H1 (cell line): ENCODE data around the gene FMR1. TPM values are rescaled to one million over a fixed set of nuclear protein-coding genes. Genes with fewer than 3 reads are reported as not detected.

Experiments
- CTCF ChIA-PET: fragments of 300-600 bp; sonication (Branson Sonifier 250); formaldehyde crosslinking; loops from one replicate; lab custom pipeline; 2021; ENCODE audit not compliant: partially characterized antibody; lab: Charles Lee
- POLR2A ChIA-PET: fragments of 300-600 bp; sonication (Branson Sonifier 250); formaldehyde crosslinking; loops from one replicate; lab custom pipeline; 2021; ENCODE audit warnings: inconsistent platforms; ENCODE audit not compliant: partially characterized antibody; lab: Charles Lee
- DNase-seq, 2 experiments: peaks; one replicate each; pipeline versions ENCODE4 v3.0.0 to v3.0.0-alpha.2; 2010 to 2022; ENCODE audit warnings: low spot score in 2 of 2, low read depth in 1 of 2, mixed read lengths in 1 of 2
- FAIRE-seq: peaks from 2 replicates; lab custom pipeline; 2011; peaks lifted over from hg19 to GRCh38; lab: Jason Lieb, UNC
- H2AFZ ChIP-seq: 2 replicates; pipeline ENCODE4 v1.8.1; 2012; ENCODE audit warnings: low read length, inconsistent platforms
- H2AK5ac ChIP-seq: 2 replicates; pipeline ENCODE4 v1.6.1; 2013; ENCODE audit warnings: low read depth, low read length
- H2BK120ac ChIP-seq: replicated peaks from 2 replicates; pipeline ENCODE3; 2013; ENCODE audit warnings: low read depth, low read length, inconsistent platforms
- H2BK12ac ChIP-seq: 2 replicates; pipeline ENCODE4 v1.6.1; 2013; ENCODE audit warnings: low read depth, low read length
- H2BK15ac ChIP-seq: 2 replicates; pipeline ENCODE4 v1.6.1; 2013; ENCODE audit warnings: low read length
- H2BK20ac ChIP-seq: 2 replicates; pipeline ENCODE4 v1.6.1; 2013; ENCODE audit warnings: low read length
- H2BK5ac ChIP-seq: 2 replicates; pipeline ENCODE4 v1.6.1; 2013; ENCODE audit warnings: low read depth, low read length
- H3K14ac ChIP-seq: 2 replicates; pipeline ENCODE4 v1.6.1; 2013; ENCODE audit warnings: inconsistent platforms; ENCODE audit not compliant: insufficient read length
- H3K18ac ChIP-seq: 2 replicates; pipeline ENCODE4 v1.6.1; 2013; ENCODE audit warnings: low read length; ENCODE audit errors: extremely low read depth
- H3K23ac ChIP-seq: 2 replicates; pipeline ENCODE4 v1.6.1; 2013; ENCODE audit warnings: inconsistent platforms; ENCODE audit not compliant: insufficient read length
- H3K23me2 ChIP-seq: 2 replicates; pipeline ENCODE4 v1.6.1; 2013; ENCODE audit warnings: low read depth, low read length
- H3K27ac ChIP-seq: 2 replicates; pipeline ENCODE4 v1.6.1; 2011; ENCODE audit warnings: low read depth, low read length, inconsistent platforms
- H3K27me3 ChIP-seq, 4 experiments: replicated peaks in 1 of 4; 1 replicate in 1 of 4; 2 replicates in 3 of 4; pipeline versions ENCODE4 v1.6.1 to v1.8.1; 2011 to 2013; ENCODE audit warnings: low read length in 3 of 4, mild to moderate bottlenecking in 3 of 4, inconsistent platforms in 2 of 4, mixed read lengths in 2 of 4, moderate library complexity in 1 of 4; ENCODE audit not compliant: control insufficient read depth in 3 of 4, insufficient read depth in 3 of 4; ENCODE audit errors: extremely low read depth in 1 of 4
- H3K36me3 ChIP-seq, 4 experiments: 2 replicates each; pipeline versions ENCODE4 v1.6.1 to v1.8.1; 2011 to 2013; ENCODE audit warnings: mild to moderate bottlenecking in 4 of 4, low read length in 3 of 4, moderate library complexity in 2 of 4, control low read depth in 1 of 4, inconsistent platforms in 1 of 4; ENCODE audit not compliant: insufficient read depth in 4 of 4, control insufficient read depth in 2 of 4
- H3K4ac ChIP-seq: replicated peaks from 2 replicates; pipeline ENCODE3; 2013; ENCODE audit warnings: low read length, low read depth, mixed read lengths, inconsistent platforms; ENCODE audit not compliant: insufficient read length
- H3K4me1 ChIP-seq, 4 experiments: replicated peaks in 1 of 4; 1 replicate in 1 of 4; 2 replicates in 3 of 4; pipeline versions ENCODE4 v1.6.1 to v1.8.1; 2011 to 2013; ENCODE audit warnings: low read length in 3 of 4, inconsistent platforms in 2 of 4, mixed read lengths in 1 of 4; ENCODE audit not compliant: insufficient read depth in 4 of 4, control insufficient read depth in 3 of 4
- H3K4me2 ChIP-seq, 2 experiments: 2 replicates each; pipeline versions ENCODE4 v1.6.1 to v1.8.1; 2011 to 2013; ENCODE audit warnings: low read depth in 2 of 2, low read length in 2 of 2, control low read depth in 1 of 2, inconsistent platforms in 1 of 2, mild to moderate bottlenecking in 1 of 2; ENCODE audit not compliant: insufficient read depth in 1 of 2
- H3K4me3 ChIP-seq, 4 experiments: fragments of 200-600, 300-600 bp in 1 of 4; sonication (generic), shearing (Covaris generic), sonication (Bioruptor Twin) in 1 of 4; 2 replicates each; pipeline versions ENCODE4 v1.5.1 to v1.8.1; 2011 to 2016; ENCODE audit warnings: low read length in 4 of 4, low read depth in 3 of 4, control low read depth in 2 of 4, inconsistent platforms in 2 of 4, mild to moderate bottlenecking in 2 of 4, mixed read lengths in 1 of 4, moderate library complexity in 1 of 4; ENCODE audit not compliant: insufficient read depth in 2 of 4; ENCODE audit errors: extremely low read depth in 1 of 4
- H3K56ac ChIP-seq: replicated peaks from 2 replicates; pipeline ENCODE3; 2013; ENCODE audit warnings: low read depth, mild to moderate bottlenecking, mixed read lengths, low read length, inconsistent platforms; ENCODE audit not compliant: insufficient read length
- H3K79me1 ChIP-seq: 2 replicates; pipeline ENCODE4 v1.6.1; 2013; ENCODE audit warnings: low read depth, low read length, control low read depth
- H3K79me2 ChIP-seq, 2 experiments: 2 replicates each; pipeline versions ENCODE4 v1.6.1 to v1.8.1; 2012 to 2013; ENCODE audit warnings: low read length in 2 of 2, mild to moderate bottlenecking in 2 of 2, inconsistent platforms in 1 of 2; ENCODE audit not compliant: insufficient read depth in 2 of 2, control insufficient read depth in 1 of 2
- H3K9ac ChIP-seq, 4 experiments: replicated peaks in 1 of 4; 1 replicate in 1 of 4; 2 replicates in 3 of 4; pipeline versions ENCODE4 v1.6.1 to v1.8.1; 2011 to 2013; ENCODE audit warnings: low read depth in 3 of 4, low read length in 3 of 4, control low read depth in 2 of 4, mild to moderate bottlenecking in 2 of 4, moderate library complexity in 2 of 4, inconsistent platforms in 1 of 4; ENCODE audit errors: extremely low read depth in 1 of 4
- H3K9me3 ChIP-seq, 2 experiments: 2 replicates each; pipeline versions ENCODE4 v1.6.1 to v1.8.1; 2012 to 2013; ENCODE audit warnings: mild to moderate bottlenecking in 2 of 2, moderate library complexity in 2 of 2, control low read depth in 1 of 2, inconsistent platforms in 1 of 2, low read depth in 1 of 2, low read length in 1 of 2, mixed read lengths in 1 of 2; ENCODE audit not compliant: insufficient read depth in 2 of 2
- H4K20me1 ChIP-seq, 2 experiments: replicated peaks in 1 of 2; 2 replicates each; pipeline versions ENCODE3 to v1.8.1; 2011 to 2013; ENCODE audit warnings: inconsistent platforms in 2 of 2, low read length in 2 of 2, mild to moderate bottlenecking in 1 of 2; ENCODE audit not compliant: insufficient read depth in 2 of 2, control insufficient read depth in 1 of 2
- H4K5ac ChIP-seq: 2 replicates; pipeline ENCODE4 v1.6.1; 2013; ENCODE audit warnings: low read length, low read depth, mixed read lengths, inconsistent platforms; ENCODE audit not compliant: insufficient read length
- H4K8ac ChIP-seq: 2 replicates; pipeline ENCODE4 v1.8.0; 2013; ENCODE audit warnings: mild to moderate bottlenecking, moderate library complexity, low read length, inconsistent platforms; ENCODE audit not compliant: insufficient read depth; ENCODE audit errors: extremely low read depth
- H4K91ac ChIP-seq: replicated peaks from 2 replicates; pipeline ENCODE3; 2013; ENCODE audit warnings: low read length, mixed read lengths, inconsistent platforms; ENCODE audit not compliant: insufficient read length
- ASH2L ChIP-seq: fragments of 200-600, 300-600 bp; sonication (generic); IDR thresholded peaks from one replicate; pipeline ENCODE4 v1.7.1; 2017; ENCODE audit warnings: low read length
- CREB1 ChIP-seq: IDR thresholded peaks from 2 replicates; pipeline ENCODE4 v1.6.1; 2012; ENCODE audit warnings: inconsistent platforms
- EZH2 ChIP-seq: fragments of 200-600 bp; sonication (generic); IDR thresholded peaks from 2 replicates; pipeline ENCODE4 v1.7.1; 2012; ENCODE audit warnings: low read depth, mild to moderate bottlenecking, moderate library complexity, low read length, inconsistent platforms; ENCODE audit not compliant: severe bottlenecking
- HDAC2 ChIP-seq, 2 experiments: fragments of 300-600 bp in 1 of 2; sonication (generic) in 1 of 2; IDR thresholded peaks; 2 replicates each; pipeline ENCODE4 v1.6.1; 2011 to 2012; ENCODE audit warnings: low read depth in 2 of 2, low read length in 2 of 2, mild to moderate bottlenecking in 2 of 2, moderate library complexity in 2 of 2, borderline replicate concordance in 1 of 2, inconsistent platforms in 1 of 2
- KDM1A ChIP-seq: fragments of 200-600, 300-600 bp; sonication (generic); IDR thresholded peaks from 2 replicates; pipeline ENCODE4 v1.7.1; 2016; ENCODE audit warnings: mild to moderate bottlenecking, low read length, borderline replicate concordance
- KDM5A ChIP-seq: fragments of 200-600 bp; IDR thresholded peaks from 2 replicates; pipeline ENCODE4 v1.7.1; 2012; ENCODE audit warnings: mild to moderate bottlenecking, low read length, inconsistent platforms, mixed read lengths
- MAFK ChIP-seq: IDR thresholded peaks from 2 replicates; pipeline ENCODE4 v1.6.1; 2012; ENCODE audit warnings: low read depth, mild to moderate bottlenecking, improper control_type of control experiment, low read length
- RAD21 ChIP-seq, 2 experiments: IDR thresholded peaks in 1 of 2; conservative IDR thresholded peaks in 1 of 2; 2 replicates each; pipeline ENCODE4 v1.6.1; 2011; ENCODE audit warnings: low read depth in 2 of 2, low read length in 2 of 2, improper control_type of control experiment in 1 of 2, inconsistent platforms in 1 of 2, mild to moderate bottlenecking in 1 of 2, moderate library complexity in 1 of 2
- TAF7 ChIP-seq: optimal IDR thresholded peaks from 2 replicates; pipeline ENCODE3; 2011; ENCODE audit warnings: low read depth, mild to moderate bottlenecking, inconsistent platforms, low read length, moderate library complexity, borderline replicate concordance
- TEAD4 ChIP-seq: IDR thresholded peaks from 2 replicates; pipeline ENCODE4 v1.6.1; 2012; ENCODE audit warnings: low read depth, low read length, inconsistent platforms, mixed read lengths
- WGBS, 2 experiments: shearing (Covaris generic) in 1 of 2; methylation state at CpG; one replicate each; pipeline versions ENCODE4 v1.1.6 to v1.1.7; 2013 to 2015; ENCODE audit warnings: low lambda C conversion rate in 2 of 2, mixed read lengths in 2 of 2, inconsistent platforms in 1 of 2, low coverage in 1 of 2, missing lambda C conversion rate in 1 of 2; ENCODE audit not compliant: insufficient replicate concordance in 2 of 2, insufficient coverage in 1 of 2, insufficient read length in 1 of 2; ENCODE audit errors: extremely low coverage in 1 of 2, missing lambda C conversion rate in 1 of 2; 5-methylcytosine and 5-hydroxymethylcytosine counted together
- polyA plus RNA-seq, 7 experiments: library from polyadenylated mRNA; depleted of rRNA in 3 of 7; stranded (reverse) in 5 of 7; unstranded in 2 of 7; fragments of >200 nt in 5 of 7; fragments of 200-250 nt in 2 of 7; gene quantifications; 1 replicate in 5 of 7; 2 replicates in 1 of 7; 4 replicates in 1 of 7; pipeline versions ENCODE4 v1.2.1 to v1.2.3, GENCODE V29; 2011 to 2013; ENCODE audit warnings: missing spikeins in 2 of 7, mixed read lengths in 2 of 7
- total RNA-seq: library from RNA; stranded (reverse); fragmentation: NEBNext Ultra II Directional; extraction: Animal tissue kit (Norgen Biotek cat#: 25700); gene quantifications from 2 replicates; pipeline ENCODE4 v1.2.1, GENCODE V29; 2021
- TF ChIP-seq, protein P1 (sequence below), 3 experiments: IDR thresholded peaks; 1 replicate in 2 of 3; 2 replicates in 1 of 3; pipeline versions ENCODE4 v1.5.1 to v1.6.1; 2011; ENCODE audit warnings: low read length in 3 of 3, mild to moderate bottlenecking in 3 of 3, inconsistent platforms in 2 of 3, low read depth in 1 of 3, moderate library complexity in 1 of 3; ENCODE audit not compliant: insufficient read depth in 1 of 3; ENCODE audit errors: control extremely low read depth in 1 of 3

Gene FMR1
- total and polyA plus RNA-seq, 2 of the 8 experiments (the other 6 are each of a cell fraction or from before 2014, with no cell fraction given), result 15.2 to 49.4 TPM

- Histone ChIP-seq H3K79me1 (no peaks in the 10 kb centered on the region), H3K56ac (no peak overlapping the region), H2BK12ac (no peak overlapping the region), H3K14ac (no peak overlapping the region), H2BK20ac (no peak overlapping the region), H3K36me3 (no peaks in the 10 kb centered on the region), H4K91ac (no peak overlapping the region), H3K9me3 (no peaks in the 10 kb centered on the region), H3K4me3 (no peak overlapping the region), H3K27ac (no peak overlapping the region), H4K8ac (no peak overlapping the region), H3K4me2 (no peak overlapping the region), H2AFZ (no peak overlapping the region), H2BK120ac (no peak overlapping the region), H3K23me2 (no peaks in the 10 kb centered on the region), H3K79me2 (no peaks in the 10 kb centered on the region), H3K9ac (no peak overlapping the region), H4K5ac (no peak overlapping the region), H3K18ac (no peak overlapping the region), H2BK15ac (no peak overlapping the region), H3K23ac (no peak overlapping the region), H4K20me1 (no peaks in the 10 kb centered on the region), H2AK5ac (no peak overlapping the region), H3K4me1 (no peaks in the 10 kb centered on the region), H3K27me3 (no peaks in the 10 kb centered on the region), H3K4ac (no peak overlapping the region), H2BK5ac (no peak overlapping the region)
- DNase-seq (no peak), FAIRE-seq (no peak)
- TF ChIP-seq TAF7, result no peak
- TF ChIP-seq EZH2, result no peak
- no peak for TF ChIP-seq MAFK
- no peak for TF ChIP-seq KDM1A
- TF ChIP-seq KDM5A, result no peak
- no peak for TF ChIP-seq RAD21 (IDR thresholded peaks at IDR 0.05 in 1 of 2, conservative IDR thresholded peaks at IDR 0.05 in 1 of 2; ENCODE audit: low read depth in 2 of 2, low read length in 2 of 2)
- TF ChIP-seq, protein P1, sequence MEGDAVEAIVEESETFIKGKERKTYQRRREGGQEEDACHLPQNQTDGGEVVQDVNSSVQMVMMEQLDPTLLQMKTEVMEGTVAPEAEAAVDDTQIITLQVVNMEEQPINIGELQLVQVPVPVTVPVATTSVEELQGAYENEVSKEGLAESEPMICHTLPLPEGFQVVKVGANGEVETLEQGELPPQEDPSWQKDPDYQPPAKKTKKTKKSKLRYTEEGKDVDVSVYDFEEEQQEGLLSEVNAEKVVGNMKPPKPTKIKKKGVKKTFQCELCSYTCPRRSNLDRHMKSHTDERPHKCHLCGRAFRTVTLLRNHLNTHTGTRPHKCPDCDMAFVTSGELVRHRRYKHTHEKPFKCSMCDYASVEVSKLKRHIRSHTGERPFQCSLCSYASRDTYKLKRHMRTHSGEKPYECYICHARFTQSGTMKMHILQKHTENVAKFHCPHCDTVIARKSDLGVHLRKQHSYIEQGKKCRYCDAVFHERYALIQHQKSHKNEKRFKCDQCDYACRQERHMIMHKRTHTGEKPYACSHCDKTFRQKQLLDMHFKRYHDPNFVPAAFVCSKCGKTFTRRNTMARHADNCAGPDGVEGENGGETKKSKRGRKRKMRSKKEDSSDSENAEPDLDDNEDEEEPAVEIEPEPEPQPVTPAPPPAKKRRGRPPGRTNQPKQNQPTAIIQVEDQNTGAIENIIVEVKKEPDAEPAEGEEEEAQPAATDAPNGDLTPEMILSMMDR (IDR thresholded peaks at IDR 0.05; ENCODE audit: control extremely low read depth in 1 of 3, insufficient read depth in 1 of 3, low read depth in 1 of 3, low read length in 3 of 3), result no peak
- TF ChIP-seq CREB1, result no peak
- TF ChIP-seq HDAC2 (IDR thresholded peaks at IDR 0.05; ENCODE audit: borderline replicate concordance in 1 of 2, low read depth in 2 of 2, low read length in 2 of 2), result no peak
- no peak for TF ChIP-seq ASH2L
- no peak for TF ChIP-seq TEAD4
- WGBS, 2 experiments, result 79% methylated on average over 2 of the region's 2 CpGs; no CpG with 5 or more reads in 1 of the 2 experiments
- POLR2A ChIA-PET, result no interaction called here
- CTCF ChIA-PET, result no interaction called here
Measured at GRCh38 chrX:147957291-147957690, 45.6 kb downstream of the FMR1 start.
